Right hindlimb (tissue), 1 donor: ENCODE measurements around the gene RBM17.
"Not testable (repeated sequence)": the region's sequence is repeated elsewhere in the genome, so short reads cannot be mapped to it uniquely, and the experiment has no call there.

Experiments
- DNase-seq: peaks from one replicate; pipeline ENCODE4 v3.0.0-alpha.2; 2018

The RBM17 gene, protein sequence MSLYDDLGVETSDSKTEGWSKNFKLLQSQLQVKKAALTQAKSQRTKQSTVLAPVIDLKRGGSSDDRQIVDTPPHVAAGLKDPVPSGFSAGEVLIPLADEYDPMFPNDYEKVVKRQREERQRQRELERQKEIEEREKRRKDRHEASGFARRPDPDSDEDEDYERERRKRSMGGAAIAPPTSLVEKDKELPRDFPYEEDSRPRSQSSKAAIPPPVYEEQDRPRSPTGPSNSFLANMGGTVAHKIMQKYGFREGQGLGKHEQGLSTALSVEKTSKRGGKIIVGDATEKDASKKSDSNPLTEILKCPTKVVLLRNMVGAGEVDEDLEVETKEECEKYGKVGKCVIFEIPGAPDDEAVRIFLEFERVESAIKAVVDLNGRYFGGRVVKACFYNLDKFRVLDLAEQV

DNA sequence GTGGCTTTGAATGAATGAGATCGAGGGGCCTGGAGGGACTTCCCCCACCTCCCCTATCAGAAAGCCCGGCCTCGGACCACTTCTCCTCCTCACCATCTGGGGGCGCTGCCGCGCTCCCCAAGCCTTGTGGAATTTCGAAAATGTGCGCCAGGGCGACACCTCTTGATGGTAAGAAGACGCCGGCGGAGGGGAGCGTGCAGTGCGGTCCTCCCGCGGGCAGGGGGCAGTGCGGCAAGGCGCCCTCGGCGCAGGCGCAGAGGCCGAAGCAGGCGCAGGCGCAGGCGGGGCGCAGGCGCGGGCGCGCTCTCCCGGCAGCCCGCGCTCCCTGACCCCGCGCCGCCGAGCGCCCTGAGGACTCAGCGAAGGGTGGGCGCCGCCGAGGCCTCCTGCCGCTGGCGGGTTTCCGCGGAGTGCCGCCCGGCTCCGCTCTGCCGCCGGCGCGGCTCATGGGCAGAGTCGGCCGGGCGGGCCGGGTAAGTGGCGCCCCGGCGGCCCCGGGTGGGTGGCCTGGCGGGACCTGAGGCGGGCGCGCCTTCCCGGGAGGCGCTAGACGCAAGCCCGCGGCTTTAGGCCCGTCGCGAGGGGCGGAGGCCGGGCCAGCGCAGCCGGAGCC lies at the start of gene RBM17:
Gene RBM17 (plus strand): TSS at position 314 of the 613 bp plus-strand sequence. CDS start 8,032 bp downstream, outside the sequence.
- DNase-seq, result peak; percentile 97

- DNase-seq, result no peak
These were observed 49.1 kb upstream of the RBM17 start for GRCh38 chr10:6039711-6040110.

DNA sequence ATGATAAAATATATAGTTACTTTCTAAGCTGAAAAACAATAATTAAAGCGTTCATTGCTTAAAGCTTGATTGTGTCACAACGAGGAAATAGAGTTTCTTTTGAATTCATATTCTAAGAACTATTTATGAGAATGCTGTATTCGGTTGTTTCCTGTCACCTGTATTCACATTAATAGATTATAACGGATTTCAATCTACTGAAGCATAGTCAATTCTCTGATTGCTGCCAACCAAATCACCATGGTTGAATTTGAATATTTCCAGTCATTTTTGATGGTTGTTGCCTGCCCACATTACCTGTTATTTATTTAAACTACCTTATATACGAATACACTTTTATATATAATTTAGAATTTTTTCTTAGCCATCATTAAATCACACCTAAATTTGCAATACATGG lies 48.6 kb upstream of the RBM17 start:
- no peak for DNase-seq

GRCh38 chr10:6043377-6043776 lies 45.5 kb upstream of the RBM17 start:
- not testable (repeated sequence) for DNase-seq

- no peak for DNase-seq
These were observed 44.8 kb upstream of the RBM17 start for GRCh38 chr10:6044060-6044459.

- no peak for DNase-seq
These were observed 44.0 kb upstream of the RBM17 start for GRCh38 chr10:6044751-6045313.

DNA sequence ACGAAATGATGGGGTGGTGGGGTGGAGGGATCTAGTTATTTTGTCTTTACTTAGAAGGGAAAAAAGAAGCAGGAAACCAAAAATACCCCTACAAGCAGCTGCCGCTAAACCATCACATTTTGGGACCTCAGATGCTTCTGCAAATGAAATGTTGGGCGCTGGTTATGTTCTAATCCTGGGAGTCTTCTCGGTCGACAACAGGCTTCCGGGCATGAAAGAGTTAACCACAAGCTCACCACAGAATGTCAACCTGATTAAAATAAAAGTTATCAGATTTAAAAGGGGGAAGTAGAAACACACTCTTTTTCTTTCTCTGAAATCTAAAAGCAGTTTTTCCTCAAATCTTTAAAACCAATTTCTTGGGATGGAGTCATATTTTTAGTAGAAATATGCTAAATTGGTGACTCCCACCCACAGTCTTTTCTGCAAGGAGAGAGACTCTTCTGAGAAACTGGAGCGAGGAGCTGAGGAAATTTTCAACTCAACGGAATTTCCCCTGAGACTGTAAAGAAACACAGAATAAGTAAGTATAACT lies 43.5 kb upstream of the RBM17 start:
- no peak for DNase-seq

- DNase-seq, result no peak
These were observed 42.7 kb upstream of the RBM17 start for GRCh38 chr10:6045878-6046772.

DNA sequence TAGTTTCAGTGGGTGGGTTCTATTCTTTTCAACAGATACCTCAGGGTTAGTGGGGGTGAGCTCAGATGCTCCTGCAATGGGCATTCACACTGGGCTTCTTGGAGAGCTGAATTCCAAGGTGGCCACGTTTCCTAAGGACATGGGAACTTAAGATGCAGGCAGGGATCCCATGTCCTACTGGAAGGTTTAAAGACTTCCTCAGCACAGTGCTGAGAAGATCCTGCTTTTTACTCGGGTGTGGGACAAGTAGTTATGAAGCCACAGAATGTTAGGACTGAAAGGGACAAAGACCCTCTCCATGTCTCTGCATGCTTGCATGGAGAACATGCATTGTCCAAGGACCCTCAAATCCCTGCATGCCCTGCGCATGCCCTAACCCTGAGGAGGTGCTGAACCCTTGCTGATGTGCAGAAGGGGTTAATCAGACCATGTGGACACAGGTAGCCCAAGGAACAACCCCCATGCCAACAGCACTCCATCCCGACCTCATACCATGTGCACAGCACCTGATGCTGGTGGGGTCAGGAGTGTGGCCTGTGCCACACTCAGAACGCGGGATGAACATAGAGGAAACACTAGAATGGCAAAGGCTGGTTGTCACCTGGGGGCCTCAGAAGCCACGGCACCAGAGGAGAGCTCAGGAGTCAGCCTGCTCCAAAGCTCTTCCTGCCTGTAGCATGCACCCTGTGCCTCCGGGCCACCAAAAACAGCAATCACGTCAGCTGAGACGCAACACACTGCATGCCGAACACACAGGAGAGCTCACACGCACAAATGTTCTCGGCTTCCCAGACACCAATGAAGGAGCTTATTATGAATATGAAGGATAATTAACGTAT lies 41.8 kb upstream of the RBM17 start:
- DNase-seq, result no peak

- no peak for DNase-seq
These were observed 41.0 kb upstream of the RBM17 start for GRCh38 chr10:6047847-6048246.

DNA sequence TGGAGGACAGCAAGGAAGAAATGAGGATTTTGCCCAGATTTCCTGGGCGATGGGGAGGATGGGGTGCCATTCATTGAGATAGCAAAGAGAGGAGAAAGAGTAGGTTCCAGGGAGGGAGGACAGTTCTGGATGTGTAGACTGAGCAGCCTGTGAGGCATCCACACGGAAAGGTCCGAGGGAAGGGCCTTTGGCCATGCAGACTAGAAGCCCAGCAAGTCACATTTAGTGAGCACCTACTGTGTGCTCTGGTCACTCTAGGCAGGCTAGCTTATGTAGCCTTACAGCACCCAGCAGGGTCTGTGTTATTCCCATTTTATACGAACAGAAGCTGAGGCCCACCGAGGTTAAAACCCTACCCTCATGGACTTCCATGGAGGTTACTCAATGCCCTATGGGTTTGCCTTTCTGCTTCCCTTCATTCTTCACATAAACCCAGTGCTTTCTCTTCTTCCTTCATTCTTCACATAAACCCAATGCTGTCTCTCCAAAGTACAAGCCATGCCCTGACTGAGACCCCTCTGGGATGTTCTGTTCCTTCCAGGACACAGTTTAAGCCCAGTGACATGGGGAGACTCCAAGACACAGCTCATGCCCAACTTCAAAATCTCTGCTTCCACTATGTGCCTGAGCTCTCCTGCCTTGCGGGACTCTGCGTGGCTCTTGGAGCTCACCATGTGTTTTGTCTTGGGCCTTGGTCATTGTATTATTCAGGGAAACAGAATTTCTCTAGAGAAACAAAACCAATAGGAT lies 40.4 kb upstream of the RBM17 start:
- no peak for DNase-seq

- DNase-seq, result no peak
These were observed 39.8 kb upstream of the RBM17 start for GRCh38 chr10:6049031-6049400.

GRCh38 chr10:6050801-6051445 lies 37.9 kb upstream of the RBM17 start:
- DNase-seq, result peak; percentile 45

GRCh38 chr10:6052247-6053221 lies 36.3 kb upstream of the RBM17 start:
- no peak for DNase-seq

DNA sequence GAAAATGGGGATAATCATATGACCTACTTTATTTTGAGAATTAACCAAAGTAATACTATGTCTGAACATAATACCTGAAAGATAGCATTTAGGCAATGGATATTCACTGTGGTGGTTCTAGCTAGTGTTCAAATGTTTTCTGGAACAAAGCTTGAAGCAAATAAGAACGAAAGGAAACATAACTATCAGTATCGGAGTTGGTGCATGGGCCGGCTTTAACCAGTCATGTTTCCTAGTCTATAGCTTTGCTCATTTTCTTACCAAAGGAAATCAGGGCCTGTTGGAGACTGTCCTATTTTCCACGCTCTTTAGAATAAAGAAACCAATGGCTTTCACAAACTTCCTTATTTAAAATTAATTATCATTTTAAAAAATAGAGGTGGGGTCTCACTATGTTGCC lies 35.5 kb upstream of the RBM17 start:
- DNase-seq, result no peak

- DNase-seq, result no peak
These were observed 34.8 kb upstream of the RBM17 start for GRCh38 chr10:6053816-6054631.

DNA sequence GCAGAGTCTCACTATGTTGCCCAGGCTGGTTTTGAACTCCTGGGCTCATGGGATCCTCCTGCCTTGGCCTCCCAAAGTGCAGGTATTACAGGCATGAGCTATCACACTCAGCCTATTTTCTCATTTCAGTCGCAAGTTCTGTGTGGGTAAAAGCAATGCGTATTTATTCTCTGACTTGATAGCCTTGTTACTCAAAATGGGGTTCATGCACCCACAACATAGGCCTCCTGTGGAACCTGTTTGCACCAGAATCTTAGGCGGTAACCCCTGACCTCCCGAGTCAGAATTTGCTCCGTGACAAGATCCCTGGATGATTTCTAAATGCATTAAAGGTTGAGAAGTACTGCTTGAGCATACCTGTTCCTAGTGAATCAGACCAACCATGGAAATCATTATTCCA lies 34.0 kb upstream of the RBM17 start:
- DNase-seq, result no peak

- DNase-seq, result no peak
These were observed 32.9 kb upstream of the RBM17 start for GRCh38 chr10:6055929-6056328.
